ENCODE data around the gene FAM216A. TPM values are rescaled to one million over a fixed set of nuclear protein-coding genes. Genes with fewer than 3 reads are reported as not detected.

Gene FAM216A
- total and polyA plus RNA-seq, 2 of the 4 experiments (the other 2 are of a cell fraction) = 14.0 to 31.1 TPM

DNA sequence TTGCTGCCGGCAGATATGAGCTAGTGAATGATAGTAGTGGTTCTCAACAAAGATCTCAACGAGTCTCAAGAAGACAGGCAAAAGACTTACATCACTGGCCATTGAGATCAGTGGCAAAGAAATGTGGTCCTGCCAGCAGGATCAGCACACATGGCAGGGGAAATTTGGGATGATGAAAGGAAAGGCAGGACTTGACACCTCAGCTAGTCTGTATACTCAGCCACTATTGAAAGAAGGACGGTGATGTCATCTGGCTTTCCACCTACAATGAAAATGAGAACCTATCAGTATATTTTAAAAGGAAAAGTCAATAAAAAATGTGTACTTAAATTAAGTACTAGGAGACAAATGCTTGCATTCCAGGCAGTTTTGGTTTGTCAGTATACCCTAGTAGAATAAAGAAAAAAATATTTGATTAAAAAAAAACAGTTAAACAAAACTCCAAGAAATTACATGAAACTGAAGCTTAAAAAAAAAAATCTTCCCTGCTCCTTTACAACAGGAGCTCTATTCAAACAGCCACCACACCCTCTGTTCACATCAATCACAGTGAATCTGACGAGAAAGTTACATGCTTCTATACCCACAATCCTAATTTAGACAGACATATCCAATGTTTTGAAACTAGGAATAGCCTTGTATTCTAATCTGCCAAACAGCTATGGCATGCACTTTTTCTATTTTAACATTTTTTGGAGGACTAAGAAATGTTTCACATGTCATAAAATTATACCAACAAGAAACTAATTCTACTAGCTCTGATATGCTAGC is 68.4 kb downstream of the FAM216A start:
- H4K8ac ChIP-seq (ENCODE audit: low read depth in 2 of 2, low read length in 2 of 2) = no peak overlapping the region
- intact Hi-C loops (cut with micrococcal nuclease) (no loop called here), in situ Hi-C loops (cut with MboI; ENCODE audit: low sequenced_read_pairs) (no loop called here), dilution Hi-C loops (cut with HindIII; ENCODE audit: low sequenced_read_pairs, unreplicated experiment) (no loop called here)
- WGBS, 2 experiments (ENCODE audit: extremely low coverage in 2 of 2, insufficient read length in 1 of 2) = no CpG with 5 or more reads among the region's 4 CpGs
- no peak overlapping the region for H2AFZ ChIP-seq (replicated peaks; ENCODE audit: low read length, poor library complexity)
- no peak overlapping the region for H3K56ac ChIP-seq (ENCODE audit: extremely low read depth, insufficient read depth, low read length)
- H3K23ac ChIP-seq (ENCODE audit: low read depth, low read length) = no peak overlapping the region
- H2BK20ac ChIP-seq (ENCODE audit: low read depth, low read length) = peak overlapping the region; percentile 29; the same call in 1 of the 2 replicates
- H3K18ac ChIP-seq (ENCODE audit: low read depth, low read length) = no peak overlapping the region
- BruUV-seq (replicated peaks) = no TSS peak
- ATAC-seq (ENCODE audit: low read depth) (no peak), DNase-seq (peak; percentile 11)
- no peaks in the 10 kb centered on the region for H3K9me3 ChIP-seq (ENCODE audit: control insufficient read depth, insufficient read depth, low read length)
- no peak overlapping the region for H3K27ac ChIP-seq (ENCODE audit: insufficient read depth, low read length)
- peaks cover 19% of the 10 kb centered on the region for H3K36me3 ChIP-seq (ENCODE audit: control insufficient read depth, insufficient read depth, low read length)
- 0 out of 2 replicates have a peak overlapping the region, but pooled peaks have one; percentile 36 for H3K14ac ChIP-seq (replicated peaks; ENCODE audit: low read depth, low read length)
- ChIA-PET CTCF (interaction anchor here (0.6 to 1.2 kb wide), 2 partner anchors 64 to 91 kb away, joined by 3 read pairs; no protein-coding TSS in a partner anchor), POLR2A (ENCODE audit: unreplicated experiment) (interaction anchor here (0.7 kb wide), 1 partner anchor 12 kb away, joined by 5 read pairs; no protein-coding TSS in a partner anchor)
- H3K4me3 ChIP-seq (ENCODE audit: insufficient read depth, low read depth, low read length) = no peak overlapping the region
- no peak overlapping the region for H2AK9ac ChIP-seq (replicated peaks; ENCODE audit: low read depth, low read length, poor library complexity)
- peaks cover 15% of the 10 kb centered on the region for H3K4me1 ChIP-seq (ENCODE audit: control insufficient read depth, insufficient read depth, low read length)
- no peak overlapping the region for H4K91ac ChIP-seq (ENCODE audit: insufficient read depth, low read depth, low read length)
- H3K4ac ChIP-seq (ENCODE audit: low read depth, low read length) = peak overlapping the region; percentile 29
- H3K4me2 ChIP-seq (ENCODE audit: low read depth, low read length) = no peak overlapping the region
- H3K9me1 ChIP-seq (ENCODE audit: insufficient read depth, low read length) = peaks cover 14% of the 10 kb centered on the region
- H3K27me3 ChIP-seq (ENCODE audit: control insufficient read depth, insufficient read depth, low read length) = no peaks in the 10 kb centered on the region
- H4K5ac ChIP-seq (ENCODE audit: low read depth, low read length) = no peak overlapping the region
- H2BK120ac ChIP-seq (ENCODE audit: low read depth, low read length) = 0 out of 2 replicates have a peak overlapping the region, but pooled peaks have one; percentile 10
- H2BK5ac ChIP-seq (ENCODE audit: low read depth, low read length, poor library complexity, severe bottlenecking) = no peak overlapping the region
- H3K79me1 ChIP-seq (ENCODE audit: low read depth in 1 of 2, low read length in 2 of 2) = peaks cover 23 to 54% of the 10 kb centered on the region in 2 experiments
- no peak overlapping the region for H2BK15ac ChIP-seq (ENCODE audit: low read depth, low read length)
- H4K20me1 ChIP-seq (ENCODE audit: insufficient read depth, low read length) = peaks cover 8% of the 10 kb centered on the region; the same call in 1 of the 2 replicates
- H3K9ac ChIP-seq (ENCODE audit: low read depth, low read length) = no peak overlapping the region
- peak overlapping the region; percentile 1; the same call in 1 of the 2 replicates for H2AK5ac ChIP-seq (ENCODE audit: low read depth, low read length)
- TF ChIP-seq SMC3 (IDR thresholded peaks at IDR 0.05; ENCODE audit: low read depth, low read length) (no peak), RAD21 (IDR thresholded peaks at IDR 0.05; ENCODE audit: low read length) (no peak), FOS (IDR thresholded peaks at IDR 0.05; ENCODE audit: low read depth, low read length) (no peak), MAFK (IDR thresholded peaks at IDR 0.05; ENCODE audit: low read depth, low read length) (no peak), CHD1 (IDR thresholded peaks at IDR 0.05; ENCODE audit: low read depth, low read length) (no peak), RFX5 (IDR thresholded peaks at IDR 0.05; ENCODE audit: low read depth, low read length) (no peak), CEBPB (IDR thresholded peaks at IDR 0.05; ENCODE audit: low read depth, low read length) (no peak), RCOR1 (IDR thresholded peaks at IDR 0.05; ENCODE audit: insufficient replicate concordance, low read length) (no peak), MAZ (IDR thresholded peaks at IDR 0.05; ENCODE audit: borderline replicate concordance, low read depth, low read length) (no peak), POLR2A (IDR thresholded peaks at IDR 0.05; ENCODE audit: low read depth, low read length) (no peak), USF2 (IDR thresholded peaks at IDR 0.05; ENCODE audit: low read depth, low read length) (no peak), NFE2L2 (IDR thresholded peaks at IDR 0.05; ENCODE audit: low read depth, low read length) (no peak)
- TF ChIP-seq, protein P1, sequence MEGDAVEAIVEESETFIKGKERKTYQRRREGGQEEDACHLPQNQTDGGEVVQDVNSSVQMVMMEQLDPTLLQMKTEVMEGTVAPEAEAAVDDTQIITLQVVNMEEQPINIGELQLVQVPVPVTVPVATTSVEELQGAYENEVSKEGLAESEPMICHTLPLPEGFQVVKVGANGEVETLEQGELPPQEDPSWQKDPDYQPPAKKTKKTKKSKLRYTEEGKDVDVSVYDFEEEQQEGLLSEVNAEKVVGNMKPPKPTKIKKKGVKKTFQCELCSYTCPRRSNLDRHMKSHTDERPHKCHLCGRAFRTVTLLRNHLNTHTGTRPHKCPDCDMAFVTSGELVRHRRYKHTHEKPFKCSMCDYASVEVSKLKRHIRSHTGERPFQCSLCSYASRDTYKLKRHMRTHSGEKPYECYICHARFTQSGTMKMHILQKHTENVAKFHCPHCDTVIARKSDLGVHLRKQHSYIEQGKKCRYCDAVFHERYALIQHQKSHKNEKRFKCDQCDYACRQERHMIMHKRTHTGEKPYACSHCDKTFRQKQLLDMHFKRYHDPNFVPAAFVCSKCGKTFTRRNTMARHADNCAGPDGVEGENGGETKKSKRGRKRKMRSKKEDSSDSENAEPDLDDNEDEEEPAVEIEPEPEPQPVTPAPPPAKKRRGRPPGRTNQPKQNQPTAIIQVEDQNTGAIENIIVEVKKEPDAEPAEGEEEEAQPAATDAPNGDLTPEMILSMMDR (conservative IDR thresholded peaks at IDR 0.05; ENCODE audit: low read depth, low read length) = no peak
- TF ChIP-seq, protein P2, sequence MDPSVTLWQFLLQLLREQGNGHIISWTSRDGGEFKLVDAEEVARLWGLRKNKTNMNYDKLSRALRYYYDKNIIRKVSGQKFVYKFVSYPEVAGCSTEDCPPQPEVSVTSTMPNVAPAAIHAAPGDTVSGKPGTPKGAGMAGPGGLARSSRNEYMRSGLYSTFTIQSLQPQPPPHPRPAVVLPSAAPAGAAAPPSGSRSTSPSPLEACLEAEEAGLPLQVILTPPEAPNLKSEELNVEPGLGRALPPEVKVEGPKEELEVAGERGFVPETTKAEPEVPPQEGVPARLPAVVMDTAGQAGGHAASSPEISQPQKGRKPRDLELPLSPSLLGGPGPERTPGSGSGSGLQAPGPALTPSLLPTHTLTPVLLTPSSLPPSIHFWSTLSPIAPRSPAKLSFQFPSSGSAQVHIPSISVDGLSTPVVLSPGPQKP (IDR thresholded peaks at IDR 0.05; ENCODE audit: borderline replicate concordance, low read depth, low read length) = no peak

All from IMR-90 (cell line).